Panc1 (cell line): ENCODE measurements around the gene NDUFAF2. TPM values are rescaled to one million over a fixed set of nuclear protein-coding genes. Genes with fewer than 3 reads are reported as not detected.
A peak's percentile ranks its signal among the peaks of the same experiment; 100 is the strongest.

Experiments used
- ATAC-seq: fragments of 200-7000 bp; cut with Tn5 transposase; 2 replicates; pipeline ENCODE4 v1.9.1; 2020; ENCODE audit warnings: mild to moderate bottlenecking, moderate library complexity
- Bru-seq: library from RNA; stranded (reverse); fragments of 400-500 nt; gene quantifications from one replicate; lab custom pipeline; 2021; lab: Mats Ljungman, UMichigan
- BruChase-seq, 2 experiments: library from RNA; stranded (reverse); fragments of 400-500 nt; gene quantifications; one replicate each; lab custom pipeline; 2021; lab: Mats Ljungman, UMichigan
- BruUV-seq: library from RNA; stranded (reverse); fragments of 400-500 nt; replicated peaks from 2 replicates; lab custom pipeline; 2021; lab: Mats Ljungman, UMichigan
- CTCF ChIA-PET: fragments of 300-600 bp; sonication (Branson Sonifier 250); formaldehyde crosslinking; loops from one replicate; lab custom pipeline; 2022; ENCODE audit warnings: antibody characterized with exemption; lab: Charles Lee
- POLR2A ChIA-PET: fragments of 300-600 bp; sonication (Branson Sonifier 250); formaldehyde crosslinking; loops from one replicate; lab custom pipeline; 2022; ENCODE audit warnings: antibody characterized with exemption; lab: Charles Lee
- DNase-seq: peaks from one replicate; pipeline ENCODE4 v3.0.0-alpha.2; 2010; ENCODE audit warnings: low read depth, low spot score
- H3K27ac ChIP-seq: 2 replicates; pipeline ENCODE4 v1.5.1; 2011; ENCODE audit warnings: mild to moderate bottlenecking, low read length, inconsistent platforms
- H3K27me3 ChIP-seq: fragments of 200-500 bp; sonication (Bioruptor generic); 2 replicates; pipeline ENCODE4 v1.6.0; 2014; ENCODE audit warnings: low read length, inconsistent platforms; ENCODE audit not compliant: control insufficient read depth, insufficient read depth
- H3K36me3 ChIP-seq: fragments of 200-500 bp; sonication (Bioruptor generic); 2 replicates; pipeline ENCODE4 v1.5.1; 2014; ENCODE audit warnings: inconsistent platforms, mild to moderate bottlenecking, low read length, moderate library complexity; ENCODE audit not compliant: control insufficient read depth, insufficient read depth
- H3K4me1 ChIP-seq: 2 replicates; pipeline ENCODE4 v1.5.1; 2011; ENCODE audit warnings: inconsistent platforms, mild to moderate bottlenecking, low read length, moderate library complexity; ENCODE audit not compliant: control insufficient read depth, insufficient read depth
- H3K4me3 ChIP-seq, 2 experiments: 2 replicates each; pipeline ENCODE4 v1.5.1; 2011 to 2012; ENCODE audit warnings: low read depth in 2 of 2, low read length in 2 of 2, mild to moderate bottlenecking in 2 of 2, inconsistent platforms in 1 of 2, moderate library complexity in 1 of 2
- H3K9me3 ChIP-seq: fragments of 200-500 bp; sonication (Bioruptor generic); 2 replicates; pipeline ENCODE4 v1.5.1; 2014; ENCODE audit warnings: low read depth, mild to moderate bottlenecking, inconsistent platforms, low read length, moderate library complexity; ENCODE audit not compliant: control insufficient read depth, insufficient read depth
- CTCF ChIP-seq: fragments of 450-650 bp; IDR thresholded peaks from 2 replicates; pipeline ENCODE4 v1.5.1; 2017; ENCODE audit warnings: mild to moderate bottlenecking
- POLR2AphosphoS5 ChIP-seq: IDR thresholded peaks from 2 replicates; pipeline ENCODE4 v1.6.1; 2012; ENCODE audit warnings: mild to moderate bottlenecking, low read depth, low read length, moderate library complexity
- REST ChIP-seq, 2 experiments: IDR thresholded peaks; 2 replicates each; pipeline ENCODE4 v1.6.1; 2011 to 2012; ENCODE audit warnings: low read depth in 2 of 2, control low read depth in 1 of 2, low read length in 1 of 2, mild to moderate bottlenecking in 1 of 2, moderate library complexity in 1 of 2; ENCODE audit not compliant: insufficient read depth in 1 of 2
- SIN3A ChIP-seq: IDR thresholded peaks from 2 replicates; pipeline ENCODE4 v1.6.1; 2012; ENCODE audit warnings: low read depth, mild to moderate bottlenecking, low read length, moderate library complexity, borderline replicate concordance; ENCODE audit not compliant: insufficient read depth
- TCF7L2 ChIP-seq: IDR thresholded peaks from 2 replicates; pipeline ENCODE4 v1.6.1; 2011; ENCODE audit warnings: mild to moderate bottlenecking, low read depth, low read length, inconsistent platforms
- in situ Hi-C: cut with HindIII; loops from 2 replicates; pipeline ENCODE4 v1.10.0; 2016; ENCODE audit warnings: low sequenced_read_pairs, low pct_unique_long_range_greater_than_20kb
- intact Hi-C: fragments of 100-400 bp; cut with micrococcal nuclease; formaldehyde crosslinking; loops from one replicate; pipeline ENCODE4 v1.10.0; 2022; ENCODE audit not compliant: unreplicated experiment
- long read RNA-seq: library from polyadenylated mRNA; unstranded; transcript quantifications from one replicate; pipeline ENCODE4 v2.0.0, GENCODE V29; 2021; ENCODE audit not compliant: unreplicated experiment
- polyA plus RNA-seq: library from polyadenylated mRNA; unstranded; fragments of >200 nt; gene quantifications from one replicate; pipeline ENCODE4 v1.2.1, GENCODE V29; 2012; ENCODE audit warnings: missing spikeins; ENCODE audit not compliant: insufficient read length
- total RNA-seq: library from RNA; stranded (reverse); gene quantifications from one replicate; pipeline ENCODE4 v1.2.1, GENCODE V29; 2021; ENCODE audit not compliant: unreplicated experiment

Gene NDUFAF2
- total RNA-seq (41.6 TPM), Bru-seq, nascent RNA (percentile 74 among the genes with signal in this experiment), BruChase-seq, experiment 1, labeled RNA remaining after a 2-hour chase (percentile 60 among the genes with signal in this experiment), BruChase-seq, experiment 2, labeled RNA remaining after a 6-hour chase (percentile 53 among the genes with signal in this experiment)
- 36.7 TPM for polyA plus RNA-seq
- long read RNA-seq, transcript NDUFAF2-201 (4 exons, 719 nt): major isoform, 29 of 60 reads
- long read RNA-seq, partial matches to known transcripts: 21 of 60 reads
- long read RNA-seq, other reads (novel, unspliced or antisense): 10 of 60 reads

- intact Hi-C loops: no loop called here
- Histone ChIP-seq H3K4me3 (peak within 1 kb of the TSS; percentile 89 to 97), H3K27me3 (no peaks in the 10 kb centered on the region), H3K36me3 (no peaks in the 10 kb centered on the region), H3K4me1 (peaks cover 9% of the 10 kb centered on the region), H3K27ac (peak within 1 kb of the TSS; percentile 88), H3K9me3 (no peaks in the 10 kb centered on the region)
- DNase-seq (peak; percentile 82), ATAC-seq (peak; percentile 100)
- in situ Hi-C loops: no loop called here
- ChIA-PET POLR2A (interaction anchor here (0.6 kb wide), 3 partner anchors 138 to 693 kb away, joined by 3 read pairs; partner anchors contain the start of gene DEPDC1B), CTCF (no interaction called here)
- BruUV-seq: no TSS peak
- no peak for TF ChIP-seq TCF7L2
- peak; percentile 38; the same call in 1 of the 2 replicates for TF ChIP-seq POLR2AphosphoS5
- no peak for TF ChIP-seq REST (IDR thresholded peaks at IDR 0.05; ENCODE audit: insufficient read depth in 1 of 2, low read depth in 2 of 2, low read length in 1 of 2)
- 0 out of 2 replicates have a peak, but pooled peaks have one; percentile 52 for TF ChIP-seq SIN3A
- TF ChIP-seq CTCF: no peak
These were observed at the start of gene NDUFAF2, which contains the start of gene ERCC8 for GRCh38 chr5:60944904-60945812. Gene NDUFAF2 (plus strand): TSS chr5:60945205. CDS start chr5:60945256, 51 bp downstream. Gene ERCC8 (minus strand): TSS chr5:60945070. CDS start chr5:60945008, 62 bp downstream.

GRCh38 chr5:60896991-60897390, 48.0 kb upstream of the NDUFAF2 start:
- intact Hi-C loops (no loop called here), in situ Hi-C loops (no loop called here)
- ATAC-seq (no peak), DNase-seq (no peak)
- BruUV-seq: no TSS peak
- TF ChIP-seq TCF7L2: no peak
- no peak for TF ChIP-seq POLR2AphosphoS5
- TF ChIP-seq REST (IDR thresholded peaks at IDR 0.05; ENCODE audit: insufficient read depth in 1 of 2, low read depth in 2 of 2, low read length in 1 of 2): no peak
- TF ChIP-seq SIN3A: no peak
- TF ChIP-seq CTCF: no peak
- Histone ChIP-seq H3K9me3 (no peaks in the 10 kb centered on the region), H3K27ac (no peak overlapping the region), H3K4me1 (no peaks in the 10 kb centered on the region), H3K4me3 (no peak overlapping the region), H3K36me3 (no peaks in the 10 kb centered on the region), H3K27me3 (no peaks in the 10 kb centered on the region)
- ChIA-PET POLR2A (no interaction called here), CTCF (interaction anchor here (0.6 kb wide), 1 partner anchor 138 kb away, joined by 3 read pairs; no protein-coding TSS in a partner anchor)
